WTC11 (cell line): ENCODE results near the gene SPATA18. TPM values are rescaled to one million over a fixed set of nuclear protein-coding genes. Genes with fewer than 3 reads are reported as not detected.

Experiments used
- ATAC-seq: fragments of 200-7000 bp; cut with Tn5 transposase; 2 replicates; pipeline ENCODE4 v1.10.0; 2021; ENCODE audit warnings: mild to moderate bottlenecking, moderate library complexity
- CTCF ChIA-PET: fragments of 300-600 bp; sonication (Branson Sonifier 250); formaldehyde crosslinking; loops from one replicate; lab custom pipeline; 2021; ENCODE audit warnings: antibody characterized with exemption; lab: Charles Lee
- POLR2A ChIA-PET: fragments of 350-600 bp; sonication (Branson Sonifier 250); formaldehyde crosslinking; loops from one replicate; lab custom pipeline; 2021; ENCODE audit warnings: antibody characterized with exemption; lab: Charles Lee
- DNase-seq: peaks from one replicate; pipeline ENCODE4 v3.0.0; 2021; ENCODE audit warnings: low spot score
- H3K27ac Mint-ChIP-seq: 2 replicates; pipeline ENCODE4 v1.8.0; 2021; ENCODE audit warnings: mixed read lengths
- H3K27me3 Mint-ChIP-seq: 2 replicates; pipeline ENCODE4 v1.8.0; 2021; ENCODE audit warnings: low read depth, mild to moderate bottlenecking, moderate library complexity, mixed read lengths
- H3K36me3 Mint-ChIP-seq: 2 replicates; pipeline ENCODE4 v1.8.0; 2021; ENCODE audit warnings: mixed read lengths
- H3K4me1 Mint-ChIP-seq: 2 replicates; pipeline ENCODE4 v1.8.0; 2022; ENCODE audit warnings: mixed read lengths
- H3K4me3 Mint-ChIP-seq: 2 replicates; pipeline ENCODE4 v1.8.0; 2021; ENCODE audit warnings: mild to moderate bottlenecking, moderate library complexity, mixed read lengths
- H3K9me3 Mint-ChIP-seq: 2 replicates; pipeline ENCODE4 v1.8.0; 2021; ENCODE audit warnings: mixed read lengths
- ATF1 ChIP-seq: sonication (generic); formaldehyde crosslinking; IDR thresholded peaks from 2 replicates; pipeline ENCODE4 v1.8.1; 2023; ENCODE audit warnings: mild to moderate bottlenecking, moderate library complexity, missing genetic modification reagents
- ELF4 ChIP-seq: sonication (generic); formaldehyde crosslinking; IDR thresholded peaks from 2 replicates; pipeline ENCODE4 v1.8.1; 2022; ENCODE audit warnings: low read depth, mild to moderate bottlenecking, moderate library complexity, missing genetic modification reagents
- FOXK1 ChIP-seq: sonication (generic); formaldehyde crosslinking; IDR thresholded peaks from 2 replicates; pipeline ENCODE4 v1.8.0; 2022; ENCODE audit warnings: mild to moderate bottlenecking, moderate library complexity, missing genetic modification reagents
- GRHL2 ChIP-seq: fragments of 250-450 bp; sonication (Bioruptor Pico); IDR thresholded peaks from 2 replicates; pipeline ENCODE4 v1.8.0; 2022; ENCODE audit warnings: mild to moderate bottlenecking, moderate library complexity; ENCODE audit not compliant: insufficient replicate concordance, severe bottlenecking
- IRF2 ChIP-seq: sonication (generic); formaldehyde crosslinking; IDR thresholded peaks from 2 replicates; pipeline ENCODE4 v1.8.0; 2022; ENCODE audit warnings: low read depth, missing genetic modification reagents, borderline replicate concordance
- NFE2L1 ChIP-seq: sonication (generic); formaldehyde crosslinking; IDR thresholded peaks from 2 replicates; pipeline ENCODE4 v1.8.1; 2023; ENCODE audit warnings: missing genetic modification reagents
- NFYB ChIP-seq: sonication (generic); formaldehyde crosslinking; conservative IDR thresholded peaks from 2 replicates; pipeline ENCODE4 v1.8.0; 2022; ENCODE audit warnings: low read depth, missing genetic modification reagents
- RORB ChIP-seq: fragments of 250-450 bp; sonication (Bioruptor Pico); IDR thresholded peaks from 2 replicates; pipeline ENCODE4 v1.9.0; 2021; ENCODE audit warnings: mild to moderate bottlenecking
- SMAD3 ChIP-seq: sonication (generic); formaldehyde crosslinking; IDR thresholded peaks from 2 replicates; pipeline ENCODE4 v1.8.0; 2022; ENCODE audit warnings: missing genetic modification reagents, mild to moderate bottlenecking, borderline replicate concordance
- TEAD4 ChIP-seq: sonication (generic); formaldehyde crosslinking; IDR thresholded peaks from 2 replicates; pipeline ENCODE4 v1.8.0; 2022; ENCODE audit warnings: mild to moderate bottlenecking, missing genetic modification reagents
- ZBTB21 ChIP-seq: sonication (generic); formaldehyde crosslinking; IDR thresholded peaks from 2 replicates; pipeline ENCODE4 v1.8.1; 2023; ENCODE audit warnings: mild to moderate bottlenecking, missing genetic modification reagents, borderline replicate concordance
- ZNF121 ChIP-seq: sonication (generic); formaldehyde crosslinking; IDR thresholded peaks from 2 replicates; pipeline ENCODE4 v1.8.0; 2023; ENCODE audit warnings: missing genetic modification reagents
- total RNA-seq: library from RNA; stranded (reverse); gene quantifications from 3 replicates; pipeline ENCODE4 v1.2.3, GENCODE V29; 2021
- TF ChIP-seq, protein P1 (sequence below): sonication (generic); formaldehyde crosslinking; IDR thresholded peaks from 2 replicates; pipeline ENCODE4 v1.8.0; 2023; ENCODE audit warnings: missing genetic modification reagents, mild to moderate bottlenecking, borderline replicate concordance
- TF ChIP-seq, protein P2 (sequence below): sonication (generic); formaldehyde crosslinking; IDR thresholded peaks from 2 replicates; pipeline ENCODE4 v1.8.1; 2023; ENCODE audit warnings: mild to moderate bottlenecking, missing genetic modification reagents, moderate library complexity
- TF ChIP-seq, protein P3 (sequence below): sonication (generic); formaldehyde crosslinking; IDR thresholded peaks from 2 replicates; pipeline ENCODE4 v1.8.0; 2023; ENCODE audit warnings: missing genetic modification reagents
- TF ChIP-seq, protein P4 (sequence below): fragments of 250-450 bp; sonication (Bioruptor Pico); IDR thresholded peaks from 2 replicates; pipeline ENCODE4 v1.9.0; 2021; ENCODE audit warnings: mild to moderate bottlenecking, borderline replicate concordance
- TF ChIP-seq, protein P5 (sequence below): sonication (generic); formaldehyde crosslinking; IDR thresholded peaks from 2 replicates; pipeline ENCODE4 v1.8.1; 2022; ENCODE audit warnings: mild to moderate bottlenecking, moderate library complexity, missing genetic modification reagents
- TF ChIP-seq, protein P6 (sequence below): fragments of 250-450 bp; sonication (Bioruptor Pico); IDR thresholded peaks from 2 replicates; pipeline ENCODE4 v1.9.0; 2021; ENCODE audit warnings: mild to moderate bottlenecking
- TF ChIP-seq, protein P7 (sequence below): fragments of 250-450 bp; sonication (Bioruptor Pico); conservative IDR thresholded peaks from 2 replicates; pipeline ENCODE4 v1.9.0; 2021; ENCODE audit warnings: mild to moderate bottlenecking

Gene SPATA18
- total RNA-seq, 1 experiment from 2014 or later: 6.6 TPM

DNA sequence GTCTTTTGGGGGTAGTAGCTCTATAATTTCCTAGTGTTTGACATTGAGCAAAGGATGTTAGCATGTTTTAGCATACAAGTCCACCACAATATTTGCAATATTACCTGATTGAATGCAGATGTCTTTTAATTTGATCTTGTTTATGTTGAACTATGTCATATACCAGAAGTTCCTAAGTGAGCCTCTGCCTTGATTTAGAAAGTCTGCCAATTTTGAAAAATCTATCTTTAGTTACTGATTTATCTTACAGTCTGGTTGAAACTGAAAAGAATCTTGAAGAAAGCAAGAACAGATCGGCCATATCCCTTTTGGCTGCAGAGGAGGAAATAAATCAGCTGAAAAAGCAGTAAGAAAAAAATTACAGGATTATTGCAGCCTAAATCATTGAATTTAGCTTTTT lies 18.5 kb downstream of the SPATA18 start (continued):
- TF ChIP-seq, protein P1, sequence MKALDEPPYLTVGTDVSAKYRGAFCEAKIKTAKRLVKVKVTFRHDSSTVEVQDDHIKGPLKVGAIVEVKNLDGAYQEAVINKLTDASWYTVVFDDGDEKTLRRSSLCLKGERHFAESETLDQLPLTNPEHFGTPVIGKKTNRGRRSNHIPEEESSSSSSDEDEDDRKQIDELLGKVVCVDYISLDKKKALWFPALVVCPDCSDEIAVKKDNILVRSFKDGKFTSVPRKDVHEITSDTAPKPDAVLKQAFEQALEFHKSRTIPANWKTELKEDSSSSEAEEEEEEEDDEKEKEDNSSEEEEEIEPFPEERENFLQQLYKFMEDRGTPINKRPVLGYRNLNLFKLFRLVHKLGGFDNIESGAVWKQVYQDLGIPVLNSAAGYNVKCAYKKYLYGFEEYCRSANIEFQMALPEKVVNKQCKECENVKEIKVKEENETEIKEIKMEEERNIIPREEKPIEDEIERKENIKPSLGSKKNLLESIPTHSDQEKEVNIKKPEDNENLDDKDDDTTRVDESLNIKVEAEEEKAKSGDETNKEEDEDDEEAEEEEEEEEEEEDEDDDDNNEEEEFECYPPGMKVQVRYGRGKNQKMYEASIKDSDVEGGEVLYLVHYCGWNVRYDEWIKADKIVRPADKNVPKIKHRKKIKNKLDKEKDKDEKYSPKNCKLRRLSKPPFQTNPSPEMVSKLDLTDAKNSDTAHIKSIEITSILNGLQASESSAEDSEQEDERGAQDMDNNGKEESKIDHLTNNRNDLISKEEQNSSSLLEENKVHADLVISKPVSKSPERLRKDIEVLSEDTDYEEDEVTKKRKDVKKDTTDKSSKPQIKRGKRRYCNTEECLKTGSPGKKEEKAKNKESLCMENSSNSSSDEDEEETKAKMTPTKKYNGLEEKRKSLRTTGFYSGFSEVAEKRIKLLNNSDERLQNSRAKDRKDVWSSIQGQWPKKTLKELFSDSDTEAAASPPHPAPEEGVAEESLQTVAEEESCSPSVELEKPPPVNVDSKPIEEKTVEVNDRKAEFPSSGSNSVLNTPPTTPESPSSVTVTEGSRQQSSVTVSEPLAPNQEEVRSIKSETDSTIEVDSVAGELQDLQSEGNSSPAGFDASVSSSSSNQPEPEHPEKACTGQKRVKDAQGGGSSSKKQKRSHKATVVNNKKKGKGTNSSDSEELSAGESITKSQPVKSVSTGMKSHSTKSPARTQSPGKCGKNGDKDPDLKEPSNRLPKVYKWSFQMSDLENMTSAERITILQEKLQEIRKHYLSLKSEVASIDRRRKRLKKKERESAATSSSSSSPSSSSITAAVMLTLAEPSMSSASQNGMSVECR (CRISPR knock-in tag): no peak
- TF ChIP-seq, protein P2, sequence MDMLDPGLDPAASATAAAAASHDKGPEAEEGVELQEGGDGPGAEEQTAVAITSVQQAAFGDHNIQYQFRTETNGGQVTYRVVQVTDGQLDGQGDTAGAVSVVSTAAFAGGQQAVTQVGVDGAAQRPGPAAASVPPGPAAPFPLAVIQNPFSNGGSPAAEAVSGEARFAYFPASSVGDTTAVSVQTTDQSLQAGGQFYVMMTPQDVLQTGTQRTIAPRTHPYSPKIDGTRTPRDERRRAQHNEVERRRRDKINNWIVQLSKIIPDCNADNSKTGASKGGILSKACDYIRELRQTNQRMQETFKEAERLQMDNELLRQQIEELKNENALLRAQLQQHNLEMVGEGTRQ (CRISPR knock-in tag): no peak
- TF ChIP-seq, protein P3, sequence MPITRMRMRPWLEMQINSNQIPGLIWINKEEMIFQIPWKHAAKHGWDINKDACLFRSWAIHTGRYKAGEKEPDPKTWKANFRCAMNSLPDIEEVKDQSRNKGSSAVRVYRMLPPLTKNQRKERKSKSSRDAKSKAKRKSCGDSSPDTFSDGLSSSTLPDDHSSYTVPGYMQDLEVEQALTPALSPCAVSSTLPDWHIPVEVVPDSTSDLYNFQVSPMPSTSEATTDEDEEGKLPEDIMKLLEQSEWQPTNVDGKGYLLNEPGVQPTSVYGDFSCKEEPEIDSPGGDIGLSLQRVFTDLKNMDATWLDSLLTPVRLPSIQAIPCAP (CRISPR knock-in tag): no peak
- no peak for TF ChIP-seq IRF2 (CRISPR knock-in tag)
- TF ChIP-seq ATF1: no peak
- no peak for TF ChIP-seq TEAD4 (CRISPR knock-in tag)
- no peak for TF ChIP-seq GRHL2
- no peak for TF ChIP-seq ZNF121
- TF ChIP-seq SMAD3 (CRISPR knock-in tag): no peak
- no peak for TF ChIP-seq ZBTB21 (CRISPR knock-in tag)
- TF ChIP-seq NFE2L1 (CRISPR knock-in tag): no peak
- no peak for TF ChIP-seq ELF4 (CRISPR knock-in tag)
- TF ChIP-seq, protein P4, sequence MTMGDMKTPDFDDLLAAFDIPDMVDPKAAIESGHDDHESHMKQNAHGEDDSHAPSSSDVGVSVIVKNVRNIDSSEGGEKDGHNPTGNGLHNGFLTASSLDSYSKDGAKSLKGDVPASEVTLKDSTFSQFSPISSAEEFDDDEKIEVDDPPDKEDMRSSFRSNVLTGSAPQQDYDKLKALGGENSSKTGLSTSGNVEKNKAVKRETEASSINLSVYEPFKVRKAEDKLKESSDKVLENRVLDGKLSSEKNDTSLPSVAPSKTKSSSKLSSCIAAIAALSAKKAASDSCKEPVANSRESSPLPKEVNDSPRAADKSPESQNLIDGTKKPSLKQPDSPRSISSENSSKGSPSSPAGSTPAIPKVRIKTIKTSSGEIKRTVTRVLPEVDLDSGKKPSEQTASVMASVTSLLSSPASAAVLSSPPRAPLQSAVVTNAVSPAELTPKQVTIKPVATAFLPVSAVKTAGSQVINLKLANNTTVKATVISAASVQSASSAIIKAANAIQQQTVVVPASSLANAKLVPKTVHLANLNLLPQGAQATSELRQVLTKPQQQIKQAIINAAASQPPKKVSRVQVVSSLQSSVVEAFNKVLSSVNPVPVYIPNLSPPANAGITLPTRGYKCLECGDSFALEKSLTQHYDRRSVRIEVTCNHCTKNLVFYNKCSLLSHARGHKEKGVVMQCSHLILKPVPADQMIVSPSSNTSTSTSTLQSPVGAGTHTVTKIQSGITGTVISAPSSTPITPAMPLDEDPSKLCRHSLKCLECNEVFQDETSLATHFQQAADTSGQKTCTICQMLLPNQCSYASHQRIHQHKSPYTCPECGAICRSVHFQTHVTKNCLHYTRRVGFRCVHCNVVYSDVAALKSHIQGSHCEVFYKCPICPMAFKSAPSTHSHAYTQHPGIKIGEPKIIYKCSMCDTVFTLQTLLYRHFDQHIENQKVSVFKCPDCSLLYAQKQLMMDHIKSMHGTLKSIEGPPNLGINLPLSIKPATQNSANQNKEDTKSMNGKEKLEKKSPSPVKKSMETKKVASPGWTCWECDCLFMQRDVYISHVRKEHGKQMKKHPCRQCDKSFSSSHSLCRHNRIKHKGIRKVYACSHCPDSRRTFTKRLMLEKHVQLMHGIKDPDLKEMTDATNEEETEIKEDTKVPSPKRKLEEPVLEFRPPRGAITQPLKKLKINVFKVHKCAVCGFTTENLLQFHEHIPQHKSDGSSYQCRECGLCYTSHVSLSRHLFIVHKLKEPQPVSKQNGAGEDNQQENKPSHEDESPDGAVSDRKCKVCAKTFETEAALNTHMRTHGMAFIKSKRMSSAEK: no peak
- no peak for TF ChIP-seq RORB
- TF ChIP-seq, protein P5, sequence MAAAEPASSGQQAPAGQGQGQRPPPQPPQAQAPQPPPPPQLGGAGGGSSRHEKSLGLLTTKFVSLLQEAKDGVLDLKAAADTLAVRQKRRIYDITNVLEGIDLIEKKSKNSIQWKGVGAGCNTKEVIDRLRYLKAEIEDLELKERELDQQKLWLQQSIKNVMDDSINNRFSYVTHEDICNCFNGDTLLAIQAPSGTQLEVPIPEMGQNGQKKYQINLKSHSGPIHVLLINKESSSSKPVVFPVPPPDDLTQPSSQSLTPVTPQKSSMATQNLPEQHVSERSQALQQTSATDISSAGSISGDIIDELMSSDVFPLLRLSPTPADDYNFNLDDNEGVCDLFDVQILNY (CRISPR knock-in tag): no peak

DNA sequence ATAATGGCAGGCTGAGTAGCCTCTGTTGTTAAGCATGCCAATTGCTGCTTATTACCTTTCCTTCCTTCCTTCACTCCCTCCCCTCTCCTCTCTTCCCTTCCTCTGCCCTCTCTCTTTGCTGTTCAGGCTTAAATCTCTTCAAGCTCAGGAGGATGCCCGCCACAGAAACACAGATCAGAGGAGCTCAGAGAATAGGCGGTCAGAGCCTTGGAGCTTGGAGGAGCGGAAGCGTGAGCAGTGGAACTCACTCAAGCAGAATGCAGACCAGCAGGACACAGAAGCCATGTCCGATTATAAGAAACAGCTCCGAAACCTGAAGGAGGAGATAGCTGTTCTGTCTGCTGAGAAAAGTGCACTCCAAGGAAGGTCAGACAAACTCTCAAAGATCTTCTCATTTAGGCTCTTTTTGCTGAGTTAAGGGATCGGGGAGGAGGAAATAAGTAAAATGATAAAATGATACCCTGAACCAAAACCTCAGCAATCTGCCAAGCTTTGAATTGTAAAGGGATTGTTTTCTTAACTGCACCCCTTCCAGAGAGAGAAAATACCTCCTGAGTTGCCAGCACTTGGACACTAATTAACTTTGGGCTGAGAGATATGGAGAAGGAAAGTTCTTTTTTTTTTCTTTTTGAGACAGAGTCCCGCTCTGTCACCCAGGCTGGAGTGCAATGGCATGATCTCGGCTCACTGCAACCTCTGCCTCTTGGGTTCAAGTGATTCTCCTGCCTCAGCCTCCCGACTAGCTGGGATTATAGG lies 20.9 kb downstream of the SPATA18 start:
- ATAC-seq: no peak
- ChIA-PET CTCF (no interaction called here), POLR2A (no interaction called here)
- Mint-ChIP-seq H3K36me3 (no peaks in the 10 kb centered on the region), H3K9me3 (no peaks in the 10 kb centered on the region), H3K27ac (no peak overlapping the region), H3K4me3 (no peak overlapping the region), H3K4me1 (peaks cover 8% of the 10 kb centered on the region), H3K27me3 (peaks cover 14% of the 10 kb centered on the region)
- DNase-seq: no peak
- no peak for TF ChIP-seq NFYB (CRISPR knock-in tag)
- TF ChIP-seq RORB: no peak
- TF ChIP-seq, protein P6, sequence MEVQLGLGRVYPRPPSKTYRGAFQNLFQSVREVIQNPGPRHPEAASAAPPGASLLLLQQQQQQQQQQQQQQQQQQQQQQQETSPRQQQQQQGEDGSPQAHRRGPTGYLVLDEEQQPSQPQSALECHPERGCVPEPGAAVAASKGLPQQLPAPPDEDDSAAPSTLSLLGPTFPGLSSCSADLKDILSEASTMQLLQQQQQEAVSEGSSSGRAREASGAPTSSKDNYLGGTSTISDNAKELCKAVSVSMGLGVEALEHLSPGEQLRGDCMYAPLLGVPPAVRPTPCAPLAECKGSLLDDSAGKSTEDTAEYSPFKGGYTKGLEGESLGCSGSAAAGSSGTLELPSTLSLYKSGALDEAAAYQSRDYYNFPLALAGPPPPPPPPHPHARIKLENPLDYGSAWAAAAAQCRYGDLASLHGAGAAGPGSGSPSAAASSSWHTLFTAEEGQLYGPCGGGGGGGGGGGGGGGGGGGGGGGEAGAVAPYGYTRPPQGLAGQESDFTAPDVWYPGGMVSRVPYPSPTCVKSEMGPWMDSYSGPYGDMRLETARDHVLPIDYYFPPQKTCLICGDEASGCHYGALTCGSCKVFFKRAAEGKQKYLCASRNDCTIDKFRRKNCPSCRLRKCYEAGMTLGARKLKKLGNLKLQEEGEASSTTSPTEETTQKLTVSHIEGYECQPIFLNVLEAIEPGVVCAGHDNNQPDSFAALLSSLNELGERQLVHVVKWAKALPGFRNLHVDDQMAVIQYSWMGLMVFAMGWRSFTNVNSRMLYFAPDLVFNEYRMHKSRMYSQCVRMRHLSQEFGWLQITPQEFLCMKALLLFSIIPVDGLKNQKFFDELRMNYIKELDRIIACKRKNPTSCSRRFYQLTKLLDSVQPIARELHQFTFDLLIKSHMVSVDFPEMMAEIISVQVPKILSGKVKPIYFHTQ: no peak
- no peak for TF ChIP-seq FOXK1 (CRISPR knock-in tag)
- TF ChIP-seq, protein P7, sequence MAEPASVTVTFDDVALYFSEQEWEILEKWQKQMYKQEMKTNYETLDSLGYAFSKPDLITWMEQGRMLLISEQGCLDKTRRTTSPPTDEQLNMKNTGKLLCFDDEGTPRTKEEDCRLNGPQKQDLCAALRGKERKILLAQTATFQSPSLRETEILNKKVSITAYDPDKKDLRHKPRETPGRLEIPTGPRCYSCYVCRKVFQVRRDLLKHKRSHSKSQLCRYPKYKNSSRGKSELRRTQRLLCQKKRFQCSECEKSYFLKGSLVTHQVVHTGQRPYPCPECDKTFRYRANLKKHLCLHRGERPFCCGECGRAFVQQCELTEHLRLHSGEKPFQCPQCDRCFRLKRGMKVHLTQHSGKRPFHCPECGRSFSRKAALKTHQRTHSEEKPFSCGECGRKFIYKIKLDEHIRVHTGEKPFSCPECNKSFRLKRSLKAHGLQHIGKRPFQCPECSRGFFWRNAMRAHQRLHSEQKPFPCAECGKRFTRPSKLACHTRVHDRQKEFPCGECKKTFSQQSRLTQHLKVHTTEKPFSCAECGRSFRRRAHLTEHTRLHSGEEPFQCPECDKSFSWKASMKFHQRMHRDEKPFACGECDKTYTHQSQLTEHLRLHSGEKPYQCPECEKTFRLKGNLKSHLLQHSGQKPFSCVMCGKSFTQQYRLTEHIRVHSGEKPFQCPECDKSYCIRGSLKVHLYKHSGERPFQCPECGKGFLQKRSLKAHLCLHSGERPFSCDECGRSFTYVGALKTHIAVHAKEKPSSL (CRISPR knock-in tag): no peak
- no peak for TF ChIP-seq IRF2 (CRISPR knock-in tag)
